HG02642 (cell line): ENCODE data around the gene KCNAB1.
A peak's percentile ranks its signal among the peaks of the same experiment; 100 is the strongest.

Source experiments
- ATAC-seq: cut with Tn5 transposase; IDR thresholded peaks from one replicate; pipeline ENCODE4 v1.9.1; 2021; ENCODE audit warnings: mild to moderate bottlenecking; ENCODE audit not compliant: unreplicated experiment, poor library complexity

Gene KCNAB1

GRCh38 chr3:156350781-156351180 lies 230.4 kb downstream of the KCNAB1 start:
- ATAC-seq: no peak

GRCh38 chr3:156351783-156352182 lies 231.4 kb downstream of the KCNAB1 start:
- no peak for ATAC-seq

- ATAC-seq: no peak
These were observed 232.3 kb downstream of the KCNAB1 start for GRCh38 chr3:156352728-156353127.

GRCh38 chr3:156353563-156353962 lies 233.2 kb downstream of the KCNAB1 start:
- no peak for ATAC-seq

- no peak for ATAC-seq
These were observed 236.4 kb downstream of the KCNAB1 start for GRCh38 chr3:156356537-156357363.

GRCh38 chr3:156358232-156358631 lies 237.9 kb downstream of the KCNAB1 start:
- ATAC-seq: no peak

GRCh38 chr3:156359368-156359767 lies 239.0 kb downstream of the KCNAB1 start:
- no peak for ATAC-seq

- no peak for ATAC-seq
These were observed 239.7 kb downstream of the KCNAB1 start for GRCh38 chr3:156360083-156360482.

- ATAC-seq: no peak
These were observed 240.6 kb downstream of the KCNAB1 start for GRCh38 chr3:156360963-156361362.

- ATAC-seq: no peak
These were observed 246.2 kb downstream of the KCNAB1 start for GRCh38 chr3:156366559-156366958.

- no peak for ATAC-seq
These were observed 247.8 kb downstream of the KCNAB1 start for GRCh38 chr3:156368189-156368588.

GRCh38 chr3:156371701-156372100 lies 251.3 kb downstream of the KCNAB1 start:
- ATAC-seq: no peak

GRCh38 chr3:156373095-156373494 lies 252.7 kb downstream of the KCNAB1 start:
- ATAC-seq: no peak

- no peak for ATAC-seq
These were observed 253.3 kb downstream of the KCNAB1 start for GRCh38 chr3:156373654-156374053.

GRCh38 chr3:156376199-156376598 lies 255.8 kb downstream of the KCNAB1 start:
- no peak for ATAC-seq

GRCh38 chr3:156377266-156377665 lies 256.9 kb downstream of the KCNAB1 start:
- ATAC-seq: no peak

GRCh38 chr3:156377718-156378117 lies 257.3 kb downstream of the KCNAB1 start:
- no peak for ATAC-seq

- ATAC-seq: no peak
These were observed 258.5 kb downstream of the KCNAB1 start for GRCh38 chr3:156378871-156379270.

GRCh38 chr3:156379327-156379726 lies 258.9 kb downstream of the KCNAB1 start:
- no peak for ATAC-seq

- ATAC-seq: no peak
These were observed 260.9 kb downstream of the KCNAB1 start for GRCh38 chr3:156381253-156381652.

GRCh38 chr3:156382458-156383346 lies 262.3 kb downstream of the KCNAB1 start:
- peak; percentile 69 for ATAC-seq
